Mesendoderm (in vitro differentiated cells): Measurements from ENCODE around the gene TLE7.

Source experiments
- DNase-seq: peaks from one replicate; pipeline ENCODE4 v3.0.0; 2013
- H2AK5ac ChIP-seq: 2 replicates; pipeline ENCODE4 v1.6.1; 2013; ENCODE audit warnings: low read length, inconsistent platforms
- H2BK120ac ChIP-seq: 2 replicates; pipeline ENCODE4 v1.6.1; 2013; ENCODE audit warnings: low read depth, mild to moderate bottlenecking, low read length, moderate library complexity, mixed read lengths
- H2BK15ac ChIP-seq: replicated peaks from 2 replicates; pipeline ENCODE4 v1.6.1; 2013; ENCODE audit warnings: low read depth, mild to moderate bottlenecking, moderate library complexity
- H2BK5ac ChIP-seq: 2 replicates; pipeline ENCODE4 v1.6.1; 2013; ENCODE audit warnings: low read length, inconsistent platforms
- H3K18ac ChIP-seq: 2 replicates; pipeline ENCODE4 v1.6.1; 2013; ENCODE audit warnings: mild to moderate bottlenecking, low read length, mixed read lengths
- H3K23ac ChIP-seq: one replicate; pipeline ENCODE4 v1.6.1; 2013; ENCODE audit warnings: low read length
- H3K27ac ChIP-seq: 2 replicates; pipeline ENCODE4 v1.5.1; 2013; ENCODE audit warnings: low read depth, mild to moderate bottlenecking, inconsistent platforms, low read length, moderate library complexity
- H3K27me3 ChIP-seq: 2 replicates; pipeline ENCODE4 v1.6.1; 2013; ENCODE audit warnings: low read length, control low read depth, mild to moderate bottlenecking, inconsistent platforms; ENCODE audit not compliant: insufficient read depth, poor library complexity
- H3K36me3 ChIP-seq: 2 replicates; pipeline ENCODE4 v1.6.1; 2013; ENCODE audit warnings: low read length, inconsistent platforms; ENCODE audit not compliant: control insufficient read depth, insufficient read depth
- H3K4ac ChIP-seq: one replicate; pipeline ENCODE4 v1.6.1; 2013; ENCODE audit warnings: low read depth, mild to moderate bottlenecking, low read length, moderate library complexity
- H3K4me1 ChIP-seq: 2 replicates; pipeline ENCODE4 v1.6.1; 2013; ENCODE audit warnings: low read depth, low read length, inconsistent platforms; ENCODE audit not compliant: control insufficient read depth
- H3K4me2 ChIP-seq: 2 replicates; pipeline ENCODE4 v1.6.1; 2013; ENCODE audit warnings: low read length
- H3K4me3 ChIP-seq: 2 replicates; pipeline ENCODE4 v1.5.1; 2013; ENCODE audit warnings: mild to moderate bottlenecking, low read length
- H3K56ac ChIP-seq: one replicate; pipeline ENCODE4 v1.6.1; 2013; ENCODE audit warnings: low read length
- H3K79me1 ChIP-seq: 2 replicates; pipeline ENCODE4 v1.6.1; 2013; ENCODE audit warnings: low read length, inconsistent platforms
- H3K79me2 ChIP-seq: 2 replicates; pipeline ENCODE4 v1.6.1; 2013; ENCODE audit warnings: mild to moderate bottlenecking, low read length; ENCODE audit not compliant: control insufficient read depth, insufficient read depth
- H3K9ac ChIP-seq: 2 replicates; pipeline ENCODE4 v1.6.1; 2013; ENCODE audit warnings: low read length, inconsistent platforms
- H4K5ac ChIP-seq: one replicate; pipeline ENCODE4 v1.6.1; 2013; ENCODE audit warnings: low read length
- H4K8ac ChIP-seq: one replicate; pipeline ENCODE4 v1.6.1; 2013; ENCODE audit warnings: low read depth, mild to moderate bottlenecking, control low read depth, low read length, moderate library complexity
- WGBS: extraction: QIAGEN DNeasy Blood & Tissue Kit; methylation state at CpG from one replicate; pipeline ENCODE4 v1.1.7; 2013; ENCODE audit warnings: low lambda C conversion rate, missing lambda C conversion rate; ENCODE audit not compliant: insufficient coverage; ENCODE audit errors: extremely low coverage; 5-methylcytosine and 5-hydroxymethylcytosine counted together

The TLE7 gene

GRCh38 chr16:71436473-71436872 is 5.4 kb downstream of the TLE7 start:
- H2BK120ac ChIP-seq, result no peak overlapping the region
- H2AK5ac ChIP-seq, result no peak overlapping the region
- H3K9ac ChIP-seq, result no peak overlapping the region
- H2BK15ac ChIP-seq, result no peak overlapping the region
- no CpG with 5 or more reads among the region's 7 CpGs for WGBS
- DNase-seq, result no peak
- no peak overlapping the region for H3K4me3 ChIP-seq
- H3K79me2 ChIP-seq, result no peaks in the 10 kb centered on the region
- H4K5ac ChIP-seq, result no peak overlapping the region
- H3K36me3 ChIP-seq, result no peaks in the 10 kb centered on the region
- H2BK5ac ChIP-seq, result no peak overlapping the region
- H3K27ac ChIP-seq, result no peak overlapping the region
- H3K4me2 ChIP-seq, result no peak overlapping the region
- no peaks in the 10 kb centered on the region for H3K4me1 ChIP-seq
- no peak overlapping the region for H3K56ac ChIP-seq
- H4K8ac ChIP-seq, result no peak overlapping the region
- H3K4ac ChIP-seq, result no peak overlapping the region
- H3K18ac ChIP-seq, result no peak overlapping the region
- H3K79me1 ChIP-seq, result no peaks in the 10 kb centered on the region
- H3K23ac ChIP-seq, result no peak overlapping the region
- no peaks in the 10 kb centered on the region for H3K27me3 ChIP-seq

DNA sequence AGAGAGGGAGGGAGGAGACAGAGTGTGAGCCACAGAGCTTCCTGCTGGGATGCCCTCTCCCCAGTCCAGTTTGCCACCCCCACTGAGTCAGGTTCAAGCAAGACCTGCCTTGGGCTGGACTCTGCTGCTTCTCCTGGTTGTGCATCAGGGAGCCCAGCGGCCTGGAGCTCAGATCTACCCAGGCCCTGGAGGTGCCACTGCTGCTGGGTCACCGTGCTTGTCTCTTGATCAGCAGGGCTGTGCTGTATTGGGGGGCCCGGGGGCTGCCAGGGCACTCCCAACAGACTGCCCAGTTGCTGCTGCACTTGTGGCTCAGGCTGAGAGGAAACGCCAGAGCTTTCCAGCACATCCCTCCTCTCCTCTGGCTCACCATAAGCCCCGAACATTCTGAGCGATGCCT is 8.9 kb downstream of the TLE7 start:
- WGBS, result no CpG with 5 or more reads among the region's 6 CpGs
- H4K5ac ChIP-seq, result no peak overlapping the region
- H2BK120ac ChIP-seq, result no peak overlapping the region
- no peaks in the 10 kb centered on the region for H3K79me1 ChIP-seq
- DNase-seq, result no peak
- no peak overlapping the region for H3K27ac ChIP-seq
- H3K4me1 ChIP-seq, result no peaks in the 10 kb centered on the region
- no peak overlapping the region for H3K23ac ChIP-seq
- no peaks in the 10 kb centered on the region for H3K27me3 ChIP-seq
- H4K8ac ChIP-seq, result no peak overlapping the region
- H3K4ac ChIP-seq, result no peak overlapping the region
- no peak overlapping the region for H3K18ac ChIP-seq
- H2AK5ac ChIP-seq, result no peak overlapping the region
- no peak overlapping the region for H3K4me2 ChIP-seq
- no peak overlapping the region for H2BK5ac ChIP-seq
- no peak overlapping the region for H2BK15ac ChIP-seq
- H3K9ac ChIP-seq, result no peak overlapping the region
- H3K79me2 ChIP-seq, result no peaks in the 10 kb centered on the region
- H3K4me3 ChIP-seq, result no peak overlapping the region
- H3K56ac ChIP-seq, result no peak overlapping the region
- no peaks in the 10 kb centered on the region for H3K36me3 ChIP-seq

- Histone ChIP-seq H3K9ac (no peak overlapping the region), H3K18ac (no peak overlapping the region), H3K56ac (no peak overlapping the region), H3K4me1 (no peaks in the 10 kb centered on the region), H3K79me1 (no peaks in the 10 kb centered on the region), H4K8ac (no peak overlapping the region), H3K79me2 (no peaks in the 10 kb centered on the region), H4K5ac (no peak overlapping the region), H2BK120ac (no peak overlapping the region), H3K27ac (no peak overlapping the region), H2BK5ac (no peak overlapping the region), H3K4me2 (no peak overlapping the region), H3K4me3 (no peak overlapping the region), H3K23ac (no peak overlapping the region), H2BK15ac (no peak overlapping the region), H3K27me3 (no peaks in the 10 kb centered on the region), H2AK5ac (no peak overlapping the region), H3K36me3 (no peaks in the 10 kb centered on the region), H3K4ac (no peak overlapping the region)
- no CpG with 5 or more reads among the region's 9 CpGs for WGBS
- no peak for DNase-seq
Measured at GRCh38 chr16:71431991-71432390, 9.9 kb downstream of the TLE7 start.

DNA sequence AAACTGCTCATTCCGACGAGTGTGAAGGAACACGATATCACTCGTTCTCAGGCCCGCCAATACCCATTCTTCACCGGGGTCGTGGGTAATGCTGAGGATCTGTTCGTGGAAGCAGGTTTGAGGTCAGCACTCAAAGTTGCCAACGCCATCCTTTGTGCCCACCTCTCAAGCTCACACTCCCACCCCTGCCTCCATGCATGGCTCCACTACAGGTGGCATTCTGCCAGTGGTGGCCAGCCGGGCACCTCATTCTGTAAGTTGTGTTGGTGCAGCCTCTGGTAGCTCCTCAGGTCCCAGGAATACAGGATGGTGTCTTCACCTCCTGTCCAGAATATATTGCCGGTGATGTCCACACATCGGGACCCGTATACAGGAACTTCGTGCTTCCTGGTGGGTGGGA is 10.7 kb downstream of the TLE7 start:
- no CpG with 5 or more reads among the region's 14 CpGs for WGBS
- no peak overlapping the region for H2AK5ac ChIP-seq
- H3K36me3 ChIP-seq, result no peaks in the 10 kb centered on the region
- no peak overlapping the region for H4K8ac ChIP-seq
- no peak overlapping the region for H3K9ac ChIP-seq
- no peak overlapping the region for H2BK120ac ChIP-seq
- DNase-seq, result no peak
- no peak overlapping the region for H2BK5ac ChIP-seq
- no peak overlapping the region for H3K18ac ChIP-seq
- no peak overlapping the region for H3K23ac ChIP-seq
- no peak overlapping the region for H4K5ac ChIP-seq
- no peak overlapping the region for H2BK15ac ChIP-seq
- no peaks in the 10 kb centered on the region for H3K4me1 ChIP-seq
- H3K4me2 ChIP-seq, result no peak overlapping the region
- no peak overlapping the region for H3K4ac ChIP-seq
- no peaks in the 10 kb centered on the region for H3K79me1 ChIP-seq
- H3K27ac ChIP-seq, result no peak overlapping the region
- no peaks in the 10 kb centered on the region for H3K79me2 ChIP-seq
- no peak overlapping the region for H3K4me3 ChIP-seq
- H3K56ac ChIP-seq, result no peak overlapping the region
- no peaks in the 10 kb centered on the region for H3K27me3 ChIP-seq

- Histone ChIP-seq H3K4me1 (no peaks in the 10 kb centered on the region), H3K79me1 (no peaks in the 10 kb centered on the region), H2BK120ac (no peak overlapping the region), H3K4me3 (no peak overlapping the region), H3K27me3 (no peaks in the 10 kb centered on the region), H2BK15ac (no peak overlapping the region), H4K5ac (no peak overlapping the region), H3K23ac (no peak overlapping the region), H3K79me2 (no peaks in the 10 kb centered on the region), H2AK5ac (no peak overlapping the region), H3K18ac (no peak overlapping the region), H3K27ac (no peak overlapping the region), H2BK5ac (no peak overlapping the region), H3K9ac (no peak overlapping the region), H3K36me3 (no peaks in the 10 kb centered on the region), H3K56ac (no peak overlapping the region), H3K4ac (no peak overlapping the region), H3K4me2 (no peak overlapping the region), H4K8ac (no peak overlapping the region)
- DNase-seq, result peak; percentile 59
- WGBS, result no CpG with 5 or more reads among the region's 6 CpGs
Measured at GRCh38 chr16:71430744-71431143, 11.1 kb downstream of the TLE7 start.

DNA sequence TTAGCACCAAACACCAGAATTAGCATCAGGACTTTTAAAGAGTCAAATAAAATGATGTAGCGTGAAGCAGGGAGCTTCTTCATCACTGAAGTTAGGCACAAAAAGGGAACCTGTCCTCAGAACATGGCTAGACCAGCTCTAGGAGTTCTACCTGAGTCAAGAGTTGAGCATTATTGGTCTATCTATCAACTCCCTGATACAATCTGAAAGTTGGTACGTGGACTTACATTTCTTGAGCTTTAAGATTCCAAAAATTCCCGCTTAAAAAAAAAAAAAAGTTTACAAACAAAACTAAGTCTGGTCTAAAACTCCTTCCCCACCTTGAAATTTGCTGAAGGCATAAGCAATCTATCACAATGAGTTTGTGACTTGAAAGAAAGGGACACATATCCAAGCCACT is 12.3 kb downstream of the TLE7 start:
- H3K18ac ChIP-seq, result no peak overlapping the region
- no peaks in the 10 kb centered on the region for H3K79me1 ChIP-seq
- no peak overlapping the region for H3K4me2 ChIP-seq
- H2BK15ac ChIP-seq, result no peak overlapping the region
- H3K27me3 ChIP-seq, result no peaks in the 10 kb centered on the region
- no peak overlapping the region for H4K8ac ChIP-seq
- no peak overlapping the region for H3K9ac ChIP-seq
- no peak overlapping the region for H3K23ac ChIP-seq
- H2AK5ac ChIP-seq, result no peak overlapping the region
- H3K36me3 ChIP-seq, result no peaks in the 10 kb centered on the region
- no CpG with 5 or more reads among the region's 3 CpGs for WGBS
- no peak overlapping the region for H4K5ac ChIP-seq
- H2BK120ac ChIP-seq, result no peak overlapping the region
- H3K4ac ChIP-seq, result no peak overlapping the region
- no peak for DNase-seq
- no peaks in the 10 kb centered on the region for H3K4me1 ChIP-seq
- H2BK5ac ChIP-seq, result no peak overlapping the region
- H3K56ac ChIP-seq, result no peak overlapping the region
- no peak overlapping the region for H3K4me3 ChIP-seq
- H3K27ac ChIP-seq, result no peak overlapping the region
- no peaks in the 10 kb centered on the region for H3K79me2 ChIP-seq
